ENCODE data around the gene CFAP251.

The CFAP251 gene

GRCh38 chr12:121946313-121947025, 28.1 kb downstream of the CFAP251 start:
- no peaks in the 10 kb centered on the region for H3K9me3 Mint-ChIP-seq
- H3K4me3 Mint-ChIP-seq: no peak overlapping the region
- H3K27ac Mint-ChIP-seq: no peak overlapping the region
- H3K4me1 Mint-ChIP-seq (ENCODE audit: low read depth): no peaks in the 10 kb centered on the region
- DNase-seq (ENCODE audit: low spot score): no peak
- H3K36me3 Mint-ChIP-seq (ENCODE audit: low read depth): no peaks in the 10 kb centered on the region
- H3K27me3 Mint-ChIP-seq (ENCODE audit: low read depth): peaks cover 1% of the 10 kb centered on the region

DNA sequence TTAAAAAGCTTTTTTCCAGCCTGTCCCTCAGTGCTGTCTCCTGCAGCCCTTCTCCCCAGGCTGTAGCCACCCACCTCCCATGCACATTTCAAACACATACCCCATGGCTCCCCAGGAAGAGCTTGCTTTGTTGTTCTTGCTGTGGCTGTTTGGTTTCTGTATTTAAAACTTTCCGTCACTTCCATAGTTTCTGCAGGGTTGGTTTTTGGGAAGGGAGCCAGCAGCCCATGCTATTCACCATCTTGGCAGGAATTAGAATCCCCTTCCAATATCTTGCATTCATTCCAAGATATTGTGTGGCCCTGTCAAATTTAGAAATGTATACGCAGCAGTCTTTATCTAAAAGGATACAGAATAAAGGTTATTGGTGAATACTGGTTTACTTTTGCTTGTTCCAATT, 29.6 kb downstream of the CFAP251 start:
- Mint-ChIP-seq H3K4me3 (no peak overlapping the region), H3K27me3 (ENCODE audit: low read depth) (peaks cover 1% of the 10 kb centered on the region), H3K4me1 (ENCODE audit: low read depth) (no peaks in the 10 kb centered on the region), H3K36me3 (ENCODE audit: low read depth) (no peaks in the 10 kb centered on the region), H3K9me3 (no peaks in the 10 kb centered on the region), H3K27ac (no peak overlapping the region)
- no peak for DNase-seq (ENCODE audit: low spot score)

- Mint-ChIP-seq H3K27ac (no peak overlapping the region), H3K9me3 (no peaks in the 10 kb centered on the region), H3K4me3 (no peak overlapping the region), H3K36me3 (ENCODE audit: low read depth) (no peaks in the 10 kb centered on the region), H3K4me1 (ENCODE audit: low read depth) (no peaks in the 10 kb centered on the region), H3K27me3 (ENCODE audit: low read depth) (peaks cover 9% of the 10 kb centered on the region)
- DNase-seq (ENCODE audit: low spot score): no peak
Observed at GRCh38 chr12:121949648-121950397, 31.4 kb downstream of the CFAP251 start.

DNA sequence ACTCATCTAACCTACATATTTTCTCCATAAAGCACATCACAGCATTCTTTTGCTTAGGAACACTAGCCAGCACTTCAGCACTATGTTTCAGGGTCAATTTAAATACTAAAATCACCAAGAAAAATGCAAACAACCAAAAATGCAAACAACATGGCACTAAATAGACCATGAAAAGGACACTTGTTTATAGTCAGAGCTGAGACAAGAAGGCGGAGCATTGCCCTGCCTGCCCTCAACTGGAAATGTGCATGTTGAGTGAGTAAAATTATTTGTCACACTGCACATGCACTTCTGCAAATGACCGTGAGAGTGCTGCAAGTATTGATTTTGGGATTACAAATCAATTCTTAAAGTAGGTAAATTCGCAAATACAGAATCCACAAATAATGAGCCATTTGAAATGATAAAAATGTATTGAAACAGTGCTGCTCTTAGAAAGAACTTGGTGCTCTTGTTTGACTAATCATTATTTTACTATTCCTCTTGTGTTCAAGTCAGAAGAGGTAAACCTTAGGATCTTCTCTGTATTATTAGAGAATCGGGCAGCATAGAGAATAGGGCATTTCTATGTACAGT, 34.8 kb downstream of the CFAP251 start:
- Mint-ChIP-seq H3K4me3 (no peak overlapping the region), H3K9me3 (no peaks in the 10 kb centered on the region)

GRCh38 chr12:121953695-121954094, 35.3 kb downstream of the CFAP251 start:
- no peak overlapping the region for H3K4me3 Mint-ChIP-seq
- no peak overlapping the region for H3K27ac Mint-ChIP-seq
- no peak for DNase-seq (ENCODE audit: low spot score)
- H3K9me3 Mint-ChIP-seq: no peaks in the 10 kb centered on the region
- H3K27me3 Mint-ChIP-seq (ENCODE audit: low read depth): peaks cover 7% of the 10 kb centered on the region
- H3K4me1 Mint-ChIP-seq (ENCODE audit: low read depth): no peaks in the 10 kb centered on the region
- H3K36me3 Mint-ChIP-seq (ENCODE audit: low read depth): no peaks in the 10 kb centered on the region

More for the DNA sequence above, 34.8 kb downstream of the CFAP251 start:
- peaks cover 7% of the 10 kb centered on the region for H3K27me3 Mint-ChIP-seq (ENCODE audit: low read depth)
- no peak overlapping the region for H3K27ac Mint-ChIP-seq
- H3K4me1 Mint-ChIP-seq (ENCODE audit: low read depth): no peaks in the 10 kb centered on the region
- H3K36me3 Mint-ChIP-seq (ENCODE audit: low read depth): no peaks in the 10 kb centered on the region
- no peak for DNase-seq (ENCODE audit: low spot score)

GRCh38 chr12:121955258-121956237, 37.2 kb downstream of the CFAP251 start:
- no peak overlapping the region for H3K4me3 Mint-ChIP-seq
- H3K4me1 Mint-ChIP-seq (ENCODE audit: low read depth): no peaks in the 10 kb centered on the region
- peaks cover 7% of the 10 kb centered on the region for H3K27me3 Mint-ChIP-seq (ENCODE audit: low read depth)
- no peaks in the 10 kb centered on the region for H3K36me3 Mint-ChIP-seq (ENCODE audit: low read depth)
- DNase-seq (ENCODE audit: low spot score): no peak
- H3K9me3 Mint-ChIP-seq: no peaks in the 10 kb centered on the region
- no peak overlapping the region for H3K27ac Mint-ChIP-seq

GRCh38 chr12:121957861-121958515, 39.6 kb downstream of the CFAP251 start:
- H3K4me1 Mint-ChIP-seq (ENCODE audit: low read depth): no peaks in the 10 kb centered on the region
- DNase-seq (ENCODE audit: low spot score): no peak
- H3K27me3 Mint-ChIP-seq (ENCODE audit: low read depth): peaks cover 7% of the 10 kb centered on the region
- no peaks in the 10 kb centered on the region for H3K9me3 Mint-ChIP-seq
- no peaks in the 10 kb centered on the region for H3K36me3 Mint-ChIP-seq (ENCODE audit: low read depth)
- no peak overlapping the region for H3K27ac Mint-ChIP-seq
- no peak overlapping the region for H3K4me3 Mint-ChIP-seq

GRCh38 chr12:121958541-121959240, 40.3 kb downstream of the CFAP251 start:
- H3K36me3 Mint-ChIP-seq (ENCODE audit: low read depth): no peaks in the 10 kb centered on the region
- H3K27me3 Mint-ChIP-seq (ENCODE audit: low read depth): peaks cover 4% of the 10 kb centered on the region
- no peak overlapping the region for H3K27ac Mint-ChIP-seq
- no peaks in the 10 kb centered on the region for H3K4me1 Mint-ChIP-seq (ENCODE audit: low read depth)
- no peak overlapping the region for H3K4me3 Mint-ChIP-seq
- H3K9me3 Mint-ChIP-seq: no peaks in the 10 kb centered on the region
- no peak for DNase-seq (ENCODE audit: low spot score)

- no peak overlapping the region for H3K4me3 Mint-ChIP-seq
- no peak for DNase-seq (ENCODE audit: low spot score)
- H3K36me3 Mint-ChIP-seq (ENCODE audit: low read depth): no peaks in the 10 kb centered on the region
- H3K27me3 Mint-ChIP-seq (ENCODE audit: low read depth): no peaks in the 10 kb centered on the region
- no peaks in the 10 kb centered on the region for H3K4me1 Mint-ChIP-seq (ENCODE audit: low read depth)
- no peaks in the 10 kb centered on the region for H3K9me3 Mint-ChIP-seq
- no peak overlapping the region for H3K27ac Mint-ChIP-seq
Observed at GRCh38 chr12:121960541-121960940, 42.1 kb downstream of the CFAP251 start.

DNA sequence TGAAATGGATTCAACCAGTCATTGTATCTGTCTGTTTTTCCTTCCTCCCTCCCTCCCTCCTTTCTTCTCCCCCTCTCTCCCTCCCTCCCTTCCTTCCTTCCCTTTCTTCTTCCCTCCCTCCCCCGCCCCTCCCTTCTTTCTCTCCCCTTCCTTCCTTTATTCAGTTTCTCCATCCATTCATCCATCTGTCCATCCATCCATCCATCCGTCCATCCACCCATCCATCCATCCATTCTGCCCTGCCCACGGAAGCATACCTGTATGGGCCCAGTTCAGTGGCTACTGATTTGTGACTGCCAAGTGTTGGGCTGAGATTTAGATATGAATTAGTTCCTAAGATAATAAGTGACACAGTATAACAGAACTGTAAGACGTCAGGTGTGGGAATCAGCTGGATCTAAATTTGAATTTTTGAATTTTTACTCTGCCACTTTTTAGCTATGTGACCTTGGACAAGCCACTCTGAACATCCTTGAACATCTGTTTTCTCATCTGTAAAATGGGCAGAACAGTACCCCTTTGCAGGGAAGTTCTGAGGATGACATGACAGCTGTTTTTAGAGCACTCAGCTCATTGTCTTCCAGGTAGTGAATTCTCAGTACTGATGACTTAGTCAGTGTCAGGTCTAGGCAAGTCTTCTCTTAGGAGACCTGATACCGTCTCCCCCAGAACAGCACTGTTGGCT, 42.9 kb downstream of the CFAP251 start:
- no peak overlapping the region for H3K4me3 Mint-ChIP-seq
- DNase-seq (ENCODE audit: low spot score): no peak
- H3K27ac Mint-ChIP-seq: no peak overlapping the region
- no peaks in the 10 kb centered on the region for H3K27me3 Mint-ChIP-seq (ENCODE audit: low read depth)
- no peaks in the 10 kb centered on the region for H3K9me3 Mint-ChIP-seq
- no peaks in the 10 kb centered on the region for H3K4me1 Mint-ChIP-seq (ENCODE audit: low read depth)
- H3K36me3 Mint-ChIP-seq (ENCODE audit: low read depth): no peaks in the 10 kb centered on the region

GRCh38 chr12:121963341-121964018, 45.1 kb downstream of the CFAP251 start:
- H3K27ac Mint-ChIP-seq: no peak overlapping the region
- H3K4me3 Mint-ChIP-seq: no peak overlapping the region
- no peak for DNase-seq (ENCODE audit: low spot score)
- no peaks in the 10 kb centered on the region for H3K9me3 Mint-ChIP-seq
- no peaks in the 10 kb centered on the region for H3K4me1 Mint-ChIP-seq (ENCODE audit: low read depth)
- H3K36me3 Mint-ChIP-seq (ENCODE audit: low read depth): no peaks in the 10 kb centered on the region
- H3K27me3 Mint-ChIP-seq (ENCODE audit: low read depth): no peaks in the 10 kb centered on the region
